Measurements from ENCODE around the gene MYO9A.

GRCh38 chr15:72062319-72062718 is 55.6 kb downstream of the MYO9A start:
- TF ChIP-seq GLIS1 (tag by site-specific recombination; IDR thresholded peaks at IDR 0.05) (no peak), CTCF (tag by site-specific recombination; IDR thresholded peaks at IDR 0.05) (no peak), ZBTB10 (tag by site-specific recombination; IDR thresholded peaks at IDR 0.05) (no peak), ZNF596 (tag by site-specific recombination; IDR thresholded peaks at IDR 0.05) (no peak), ZBTB26 (tag by site-specific recombination; optimal IDR thresholded peaks at IDR 0.05) (no peak), ZNF580 (tag by site-specific recombination; IDR thresholded peaks at IDR 0.05) (no peak), ZNF639 (tag by site-specific recombination; IDR thresholded peaks at IDR 0.05) (no peak), ZNF138 (tag by site-specific recombination; IDR thresholded peaks at IDR 0.05; ENCODE audit: borderline replicate concordance) (no peak), ZNF654 (tag by site-specific recombination; IDR thresholded peaks at IDR 0.05; ENCODE audit: low read depth) (no peak), REST (tag by site-specific recombination; IDR thresholded peaks at IDR 0.05) (no peak)
